Measurements from ENCODE around the gene TRO.

GRCh38 chrX:54928876-54929275 is 8.3 kb downstream of the TRO start:
- TF ChIP-seq SP1 (IDR thresholded peaks at IDR 0.05): no peak
- no peak for TF ChIP-seq LEF1 (IDR thresholded peaks at IDR 0.05; ENCODE audit: borderline replicate concordance)
- no peak for TF ChIP-seq BHLHE40 (IDR thresholded peaks at IDR 0.05; ENCODE audit: borderline replicate concordance)
- no peak for TF ChIP-seq ARNT (IDR thresholded peaks at IDR 0.05)
- TF ChIP-seq HDGF (IDR thresholded peaks at IDR 0.05; ENCODE audit: borderline replicate concordance): no peak
